DND-41 (cell line): Measurements from ENCODE around the gene SLC1A3.

Experiments
- EZH2 ChIP-seq: IDR thresholded peaks from 3 replicates; pipeline ENCODE4 v1.6.1; 2012; ENCODE audit warnings: borderline replicate concordance, low read depth, mild to moderate bottlenecking, moderate library complexity, low read length, inconsistent platforms; ENCODE audit not compliant: severe bottlenecking
- TF ChIP-seq, protein P1 (sequence below): IDR thresholded peaks from 2 replicates; pipeline ENCODE4 v1.5.1; 2012; ENCODE audit warnings: borderline replicate concordance, low read length, moderate library complexity, mild to moderate bottlenecking; ENCODE audit not compliant: poor library complexity, severe bottlenecking; ENCODE audit errors: extremely low read depth

DNA sequence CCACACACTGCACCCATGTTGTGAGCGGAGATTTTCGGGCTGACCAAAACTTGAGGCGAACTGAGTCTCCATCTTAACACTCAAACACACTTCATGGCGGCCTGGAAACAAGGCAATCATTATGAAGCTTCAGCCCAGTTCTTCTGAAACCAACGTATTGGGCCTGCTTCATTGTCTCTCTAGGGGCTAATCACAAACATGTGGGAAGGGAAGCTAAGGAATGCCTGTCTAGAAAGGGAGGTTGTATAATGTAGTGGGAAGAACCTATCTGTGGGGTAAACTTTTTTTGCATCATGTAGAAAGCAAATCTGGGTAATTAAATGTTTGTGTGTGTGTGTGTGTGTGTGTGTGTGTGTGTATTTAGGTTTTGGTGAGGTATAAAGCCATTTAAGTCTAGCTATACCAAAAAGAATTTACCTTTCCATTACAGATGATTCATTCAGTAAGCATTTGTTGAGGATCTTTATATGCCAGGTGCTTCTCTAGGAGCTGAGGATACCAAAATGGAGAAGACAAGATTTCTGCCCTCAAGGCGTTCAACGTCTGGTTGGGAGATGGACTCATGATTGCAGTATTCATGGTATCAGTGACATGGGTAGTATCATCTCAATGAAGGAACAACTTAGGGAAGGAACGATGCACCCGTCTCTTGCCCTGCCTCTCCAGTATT, 29.4 kb downstream of the SLC1A3 start:
- TF ChIP-seq, protein P1, sequence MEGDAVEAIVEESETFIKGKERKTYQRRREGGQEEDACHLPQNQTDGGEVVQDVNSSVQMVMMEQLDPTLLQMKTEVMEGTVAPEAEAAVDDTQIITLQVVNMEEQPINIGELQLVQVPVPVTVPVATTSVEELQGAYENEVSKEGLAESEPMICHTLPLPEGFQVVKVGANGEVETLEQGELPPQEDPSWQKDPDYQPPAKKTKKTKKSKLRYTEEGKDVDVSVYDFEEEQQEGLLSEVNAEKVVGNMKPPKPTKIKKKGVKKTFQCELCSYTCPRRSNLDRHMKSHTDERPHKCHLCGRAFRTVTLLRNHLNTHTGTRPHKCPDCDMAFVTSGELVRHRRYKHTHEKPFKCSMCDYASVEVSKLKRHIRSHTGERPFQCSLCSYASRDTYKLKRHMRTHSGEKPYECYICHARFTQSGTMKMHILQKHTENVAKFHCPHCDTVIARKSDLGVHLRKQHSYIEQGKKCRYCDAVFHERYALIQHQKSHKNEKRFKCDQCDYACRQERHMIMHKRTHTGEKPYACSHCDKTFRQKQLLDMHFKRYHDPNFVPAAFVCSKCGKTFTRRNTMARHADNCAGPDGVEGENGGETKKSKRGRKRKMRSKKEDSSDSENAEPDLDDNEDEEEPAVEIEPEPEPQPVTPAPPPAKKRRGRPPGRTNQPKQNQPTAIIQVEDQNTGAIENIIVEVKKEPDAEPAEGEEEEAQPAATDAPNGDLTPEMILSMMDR: no peak
- TF ChIP-seq EZH2: no peak
